ENCODE measurements around the gene FGFBP1. TPM values are rescaled to one million over a fixed set of nuclear protein-coding genes. Genes with fewer than 3 reads are reported as not detected.

FGFBP1 gene
- total and polyA plus RNA-seq, 9 of the 15 experiments (the other 6 are each of a cell fraction or from before 2014, with no cell fraction given) = not detected

- Histone ChIP-seq H3K9me1 (ENCODE audit: control insufficient read depth, insufficient read depth, low read length) (no peaks in the 10 kb centered on the region), H3K9me3 (replicated peaks; ENCODE audit: control insufficient read depth, insufficient read depth, low read depth, low read length) (no peaks in the 10 kb centered on the region), H3K27ac (ENCODE audit: extremely low read depth, low read depth, low read length) (no peak overlapping the region), H3K4me1 (replicated peaks in 1 of 2; ENCODE audit: control insufficient read depth in 2 of 2, insufficient read depth in 2 of 2, low read length in 2 of 2) (no peaks in the 10 kb centered on the region), H3K36me3 (ENCODE audit: control insufficient read depth, insufficient read depth, low read length) (no peaks in the 10 kb centered on the region), H3K4me2 (ENCODE audit: insufficient read depth, low read length) (no peak overlapping the region), H4K20me1 (replicated peaks; ENCODE audit: control insufficient read depth, insufficient read depth, low read length) (no peaks in the 10 kb centered on the region), H3K79me2 (ENCODE audit: control insufficient read depth, insufficient read depth, low read length) (no peaks in the 10 kb centered on the region), H2AFZ (ENCODE audit: low read depth, low read length) (no peak overlapping the region), H3K4me3 (no peak overlapping the region), H3K27me3 (ENCODE audit: control insufficient read depth in 2 of 2, insufficient read depth in 2 of 2, low read length in 2 of 2) (peaks cover 0 to 34% of the 10 kb centered on the region in 2 experiments; a peak in 2 of 5 replicates), H3K9ac (ENCODE audit: insufficient read depth in 1 of 2, low read depth in 2 of 2, low read length in 2 of 2) (no peak overlapping the region)
- BruUV-seq (replicated peaks) = no TSS peak
- CTCF ChIA-PET (ENCODE audit: low intra/inter-chr PET ratio) = no interaction called here
- ATAC-seq (peak; percentile 65), DNase-seq (ENCODE audit: extremely low read depth in 1 of 4, low spot score in 3 of 4) (no peak), FAIRE-seq (no peak)
- intact Hi-C loops (cut with micrococcal nuclease) = no loop called here
- TF ChIP-seq, protein P1, sequence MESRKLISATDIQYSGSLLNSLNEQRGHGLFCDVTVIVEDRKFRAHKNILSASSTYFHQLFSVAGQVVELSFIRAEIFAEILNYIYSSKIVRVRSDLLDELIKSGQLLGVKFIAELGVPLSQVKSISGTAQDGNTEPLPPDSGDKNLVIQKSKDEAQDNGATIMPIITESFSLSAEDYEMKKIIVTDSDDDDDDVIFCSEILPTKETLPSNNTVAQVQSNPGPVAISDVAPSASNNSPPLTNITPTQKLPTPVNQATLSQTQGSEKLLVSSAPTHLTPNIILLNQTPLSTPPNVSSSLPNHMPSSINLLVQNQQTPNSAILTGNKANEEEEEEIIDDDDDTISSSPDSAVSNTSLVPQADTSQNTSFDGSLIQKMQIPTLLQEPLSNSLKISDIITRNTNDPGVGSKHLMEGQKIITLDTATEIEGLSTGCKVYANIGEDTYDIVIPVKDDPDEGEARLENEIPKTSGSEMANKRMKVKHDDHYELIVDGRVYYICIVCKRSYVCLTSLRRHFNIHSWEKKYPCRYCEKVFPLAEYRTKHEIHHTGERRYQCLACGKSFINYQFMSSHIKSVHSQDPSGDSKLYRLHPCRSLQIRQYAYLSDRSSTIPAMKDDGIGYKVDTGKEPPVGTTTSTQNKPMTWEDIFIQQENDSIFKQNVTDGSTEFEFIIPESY (CRISPR knock-in tag; IDR thresholded peaks at IDR 0.05) = no peak
- in situ Hi-C loops (cut with MboI) = no loop called here
- WGBS (ENCODE audit: insufficient coverage, low coverage, missing lambda C conversion rate) = 0% methylated on average over 7 of the region's 7 CpGs
- POLR2A ChIA-PET = no interaction called here
These were observed 38.2 kb upstream of the FGFBP1 start for GRCh38 chr4:15976456-15977447.
